ENCODE measurements around the gene COMMD9.
"Not testable (repeated sequence)": the region's sequence is repeated elsewhere in the genome, so short reads cannot be mapped to it uniquely, and the experiment has no call there.

The COMMD9 gene

GRCh38 chr11:36289226-36289852 is at the start of gene COMMD9:
Gene COMMD9, minus strand, starts transcription at chr11:36289424. Its CDS starts 12 bp downstream, at chr11:36289412.
- peak; percentile 90 for DNase-seq (ENCODE audit: low read depth, low spot score)

DNA sequence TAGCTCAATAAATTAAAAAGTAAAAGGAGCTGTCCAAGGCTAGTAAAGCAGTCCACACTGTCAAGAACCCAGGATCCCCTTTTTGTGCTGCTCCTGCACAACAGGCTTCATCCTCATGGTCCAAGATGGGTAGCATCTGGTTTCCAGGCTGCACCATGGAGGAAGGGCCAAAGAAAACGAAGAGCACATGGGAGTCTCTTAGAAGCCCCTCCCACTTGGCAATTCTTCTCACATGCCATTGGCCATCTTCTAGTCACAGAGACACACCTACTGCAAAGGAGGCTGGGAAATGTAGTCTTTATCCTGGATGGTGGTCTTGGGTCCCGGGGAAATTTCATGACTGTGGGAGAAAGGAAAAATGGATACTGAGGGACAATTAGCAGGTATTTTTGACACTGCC is 44.7 kb upstream of the COMMD9 start:
- no peak for DNase-seq (ENCODE audit: low read depth, low spot score)

DNA sequence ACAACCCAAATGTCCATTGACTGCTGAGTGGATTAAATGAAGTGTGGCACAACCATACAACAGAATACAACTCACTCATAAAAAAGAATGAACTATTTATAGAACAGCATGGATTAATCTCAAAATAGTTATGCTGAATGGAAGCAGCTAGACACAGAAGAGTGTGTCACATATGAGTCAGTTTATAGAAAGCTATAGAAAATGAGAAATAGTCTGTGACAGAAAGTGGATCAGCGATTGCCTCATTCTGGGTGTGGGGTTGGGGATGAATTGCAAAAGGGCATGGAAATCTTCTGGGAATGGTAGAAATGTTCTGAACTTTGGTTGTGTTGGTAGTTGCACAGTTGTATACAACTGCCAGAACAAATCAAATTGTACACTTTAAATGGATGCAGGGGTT is 44.2 kb upstream of the COMMD9 start:
- DNase-seq (ENCODE audit: low read depth, low spot score) = no peak

DNA sequence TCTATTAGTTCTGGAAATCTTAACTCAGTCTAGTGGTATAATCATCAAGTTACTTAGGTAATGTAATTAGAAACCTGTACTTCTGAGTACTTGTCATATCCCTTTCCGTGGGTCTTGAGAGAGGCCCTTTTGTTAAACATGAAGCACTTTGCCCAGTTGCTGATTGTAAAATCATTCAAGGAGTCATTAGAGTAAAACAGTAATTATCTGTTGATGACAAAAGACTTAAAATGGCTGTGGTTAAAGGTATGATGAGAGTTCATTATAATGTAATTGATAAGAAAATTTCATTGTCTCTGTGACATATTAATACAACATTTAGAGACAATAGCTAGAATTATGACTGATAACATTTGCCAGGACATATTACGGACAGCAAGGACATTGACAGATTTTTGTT is 41.2 kb upstream of the COMMD9 start:
- DNase-seq (ENCODE audit: low read depth, low spot score) = no peak

DNA sequence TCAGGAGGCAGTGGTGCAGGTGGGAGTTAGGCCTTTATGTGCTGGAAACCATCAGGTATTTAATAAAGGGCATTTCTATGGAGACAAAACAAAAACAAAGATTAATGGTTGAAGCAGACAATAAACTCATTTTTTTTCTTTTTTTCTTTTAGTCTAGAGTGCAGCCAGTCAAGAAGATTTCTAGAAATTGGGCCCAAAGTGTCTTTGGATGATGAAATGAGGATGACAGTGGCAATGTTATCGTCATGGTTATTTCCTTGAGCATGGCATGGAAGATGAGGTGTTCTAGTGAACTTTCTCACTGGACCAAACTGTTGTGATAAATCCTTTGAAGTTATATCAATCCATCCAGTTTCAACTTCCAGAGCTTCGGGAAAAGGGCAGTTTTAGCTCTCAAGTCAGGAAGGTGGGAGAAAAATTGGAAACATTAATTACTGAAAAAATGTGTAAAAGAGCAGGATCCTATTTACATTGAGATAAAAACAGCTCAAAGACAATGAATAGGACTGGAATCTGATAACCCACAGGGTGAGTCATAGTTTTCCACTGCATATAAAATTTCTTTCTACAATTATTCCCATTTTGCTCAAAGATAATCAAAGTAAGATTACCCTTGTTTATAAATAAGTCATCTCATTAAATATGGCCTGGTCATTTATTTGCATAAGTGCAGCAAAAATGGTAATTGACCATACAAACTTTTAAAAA is 39.9 kb upstream of the COMMD9 start:
- DNase-seq (ENCODE audit: low read depth, low spot score) = no peak

GRCh38 chr11:36326524-36327419 is 37.5 kb upstream of the COMMD9 start:
- no peak for DNase-seq (ENCODE audit: low read depth, low spot score)

DNA sequence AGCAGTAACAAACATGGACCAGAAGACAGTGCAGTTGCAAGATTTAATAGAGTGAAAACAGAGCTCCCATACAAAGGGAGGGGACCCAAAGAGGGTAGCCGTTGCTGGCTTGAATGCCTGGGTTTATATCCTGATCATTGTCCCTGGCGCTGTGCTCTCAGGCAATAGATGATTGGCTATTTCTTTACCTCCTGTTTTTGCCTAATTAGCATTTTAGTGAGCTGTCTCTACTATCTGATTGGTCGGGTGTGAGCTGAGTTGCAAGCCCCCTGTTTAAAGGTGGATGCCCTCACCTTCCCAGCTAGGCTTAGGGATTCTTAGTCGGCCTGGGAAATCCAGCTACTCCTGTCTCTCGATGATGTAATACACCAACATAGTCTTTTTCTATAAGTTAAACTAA is 36.2 kb upstream of the COMMD9 start:
- DNase-seq (ENCODE audit: low read depth, low spot score) = not testable (repeated sequence)

DNA sequence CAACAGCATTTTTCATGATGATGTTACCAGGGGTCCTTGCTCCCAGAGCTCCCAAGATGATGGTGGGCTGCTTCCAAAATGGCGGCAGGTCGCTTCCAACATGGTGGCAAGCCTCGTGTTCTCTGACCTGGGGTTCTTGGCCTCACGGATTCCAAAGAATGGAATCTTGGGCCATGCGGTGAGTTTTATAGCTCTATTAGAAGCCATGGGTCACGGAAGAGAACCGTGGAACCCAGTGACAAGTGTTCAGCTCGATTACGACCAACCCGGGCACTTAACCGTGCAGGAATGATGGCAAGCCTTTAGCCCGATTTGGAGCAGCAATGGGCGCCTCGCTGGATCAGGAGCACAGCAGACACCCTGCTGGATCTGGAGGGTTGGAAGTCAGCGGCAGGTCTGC is 35.7 kb upstream of the COMMD9 start:
- DNase-seq (ENCODE audit: low read depth, low spot score) = not testable (repeated sequence)

- DNase-seq (ENCODE audit: low read depth, low spot score) = no peak
Measured at GRCh38 chr11:36317992-36318391, 28.8 kb upstream of the COMMD9 start.

DNA sequence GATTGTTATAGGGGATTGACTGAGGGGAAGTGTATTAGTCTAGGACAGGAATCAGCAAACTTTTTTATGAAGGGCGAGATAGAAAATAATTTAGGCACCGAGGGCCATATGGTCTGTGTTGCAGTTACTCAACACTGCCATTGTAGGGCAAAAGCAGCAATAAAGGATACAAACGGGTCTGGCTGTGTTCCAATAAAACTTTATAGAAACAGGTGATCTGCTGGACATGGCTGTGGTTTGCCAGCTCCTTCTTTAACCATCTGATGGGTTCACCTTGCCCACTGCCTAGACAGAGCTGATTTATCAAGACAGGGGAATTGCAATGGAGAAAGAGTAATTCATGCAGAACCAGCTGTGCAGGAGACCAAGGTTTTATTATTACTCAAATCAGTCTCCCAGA is 26.8 kb upstream of the COMMD9 start:
- DNase-seq (ENCODE audit: low read depth, low spot score) = no peak

DNA sequence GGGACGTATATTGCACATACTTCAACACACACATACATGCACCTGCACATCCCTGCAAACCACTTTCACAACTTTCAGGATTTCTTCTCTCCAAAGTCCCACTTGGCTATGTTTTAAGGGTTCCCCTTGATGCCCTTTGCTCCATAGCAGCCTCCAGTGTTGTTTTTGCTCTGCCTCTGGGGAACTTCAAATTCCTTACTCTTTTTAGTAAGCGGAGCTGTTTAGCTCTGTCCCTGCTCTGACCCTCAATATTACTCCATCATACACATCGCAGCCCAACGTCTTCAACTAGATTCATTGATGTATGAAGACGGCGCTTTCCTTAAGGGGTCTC is 25.2 kb upstream of the COMMD9 start:
- DNase-seq (ENCODE audit: low read depth, low spot score) = no peak

- DNase-seq (ENCODE audit: low read depth, low spot score) = no peak
Measured at GRCh38 chr11:36313750-36314433, 24.7 kb upstream of the COMMD9 start.

DNA sequence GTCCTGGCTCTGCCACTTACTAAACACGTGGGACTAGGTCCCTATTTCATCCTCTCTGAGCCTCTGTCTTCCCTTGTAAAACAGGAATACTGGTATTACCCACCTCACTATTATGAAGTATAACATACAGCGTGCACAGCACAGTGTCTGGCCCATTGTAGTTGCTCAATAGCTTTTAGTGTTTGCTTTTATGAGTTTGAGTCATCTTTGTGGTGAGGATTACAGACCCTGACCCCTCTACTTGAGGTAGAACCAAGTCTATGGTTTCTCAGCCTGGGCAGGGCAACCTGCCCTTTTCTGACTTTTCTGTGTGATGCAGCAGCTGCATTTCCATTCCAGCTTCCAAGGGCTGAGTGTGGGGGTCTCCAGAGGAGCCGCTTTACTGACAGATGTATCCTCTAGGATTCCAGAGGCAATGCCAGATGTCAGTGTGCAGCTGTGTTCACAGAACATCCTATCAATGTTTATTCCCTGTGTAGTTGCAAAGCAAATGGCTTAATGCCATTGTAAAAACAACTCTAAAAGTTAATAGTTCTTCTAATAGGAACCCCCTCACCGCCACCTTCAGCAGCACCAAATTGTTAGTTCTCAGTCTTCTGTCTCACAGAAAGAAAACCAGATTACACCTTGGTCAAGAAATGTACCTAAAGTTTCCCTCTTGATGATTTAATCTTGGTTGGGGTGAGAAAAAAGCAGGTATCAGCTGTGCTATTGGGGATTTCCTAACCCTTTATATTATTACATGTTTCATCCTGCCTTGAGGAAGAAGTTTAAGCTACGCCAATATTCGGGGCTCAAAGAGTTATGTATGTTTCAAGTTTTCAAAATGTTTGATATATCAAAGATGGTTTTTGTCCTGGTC is 23.6 kb upstream of the COMMD9 start:
- DNase-seq (ENCODE audit: low read depth, low spot score) = no peak

- DNase-seq (ENCODE audit: low read depth, low spot score) = no peak
Measured at GRCh38 chr11:36311926-36312595, 22.8 kb upstream of the COMMD9 start.

GRCh38 chr11:36309779-36310178 is 20.6 kb upstream of the COMMD9 start:
- DNase-seq (ENCODE audit: low read depth, low spot score) = no peak

GRCh38 chr11:36308577-36308976 is 19.4 kb upstream of the COMMD9 start:
- DNase-seq (ENCODE audit: low read depth, low spot score) = no peak

GRCh38 chr11:36306888-36307287 is 17.7 kb upstream of the COMMD9 start:
- DNase-seq (ENCODE audit: low read depth, low spot score) = no peak

GRCh38 chr11:36305047-36305446 is 15.8 kb upstream of the COMMD9 start:
- DNase-seq (ENCODE audit: low read depth, low spot score) = no peak

GRCh38 chr11:36304351-36304750 is 15.1 kb upstream of the COMMD9 start:
- DNase-seq (ENCODE audit: low read depth, low spot score) = no peak

DNA sequence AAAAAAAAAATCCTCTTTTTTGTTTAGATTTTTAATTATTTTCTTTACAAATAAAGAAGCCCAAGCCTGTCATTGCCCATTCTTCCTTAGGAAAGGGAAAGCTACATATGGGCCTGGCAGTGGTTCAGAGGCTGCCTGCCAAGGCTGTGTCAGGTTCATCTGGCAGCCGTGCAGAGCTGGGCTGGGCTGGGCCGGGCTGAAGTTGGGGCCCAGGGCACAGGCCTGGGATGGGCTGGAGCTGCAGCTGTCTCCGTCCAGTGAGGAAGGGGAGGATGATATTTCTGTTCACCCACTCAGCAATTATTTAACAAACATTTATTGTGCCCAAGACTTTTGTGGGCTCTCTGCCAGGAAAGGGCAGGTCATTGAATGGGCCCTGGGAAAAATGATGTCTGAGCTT is 11.4 kb upstream of the COMMD9 start:
- no peak for DNase-seq (ENCODE audit: low read depth, low spot score)

All from activated CD4-positive, CD25-positive, alpha-beta regulatory T cell treated with anti-CD3 and anti-CD28 coated beads, Interleukin-2, amount 50 U/mL, for 16 hours (primary cell).